Activated CD4-positive, alpha-beta T cell treated with anti-CD3 and anti-CD28 coated beads for 48 hours (primary cell): ENCODE results near the gene CAMKV.
"Not testable (repeated sequence)": the region's sequence is repeated elsewhere in the genome, so short reads cannot be mapped to it uniquely, and the experiment has no call there.

ENCODE experiments used
- DNase-seq: peaks from one replicate; pipeline ENCODE4 v3.0.0-alpha.2; 2020

Gene CAMKV

DNA sequence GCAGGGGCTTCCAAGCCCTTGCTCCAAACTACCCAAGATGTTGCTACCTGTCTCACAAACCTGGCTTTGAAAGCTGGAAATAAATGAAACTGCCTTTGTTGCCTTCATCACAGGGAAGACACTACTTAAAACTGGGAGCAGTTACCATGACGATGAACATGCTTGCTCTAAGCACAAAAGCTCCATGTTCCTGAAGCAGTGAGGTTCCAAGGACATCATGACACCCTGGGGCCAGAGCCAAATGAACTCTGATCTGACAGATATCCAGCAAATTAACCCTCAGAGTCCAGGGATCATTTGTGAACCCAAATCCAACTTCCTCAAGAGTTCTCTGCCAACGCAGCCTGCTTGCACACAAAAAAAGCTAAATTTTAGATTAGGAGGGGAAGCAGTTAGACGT lies 24.0 kb downstream of the CAMKV start:
- DNase-seq = no peak

DNA sequence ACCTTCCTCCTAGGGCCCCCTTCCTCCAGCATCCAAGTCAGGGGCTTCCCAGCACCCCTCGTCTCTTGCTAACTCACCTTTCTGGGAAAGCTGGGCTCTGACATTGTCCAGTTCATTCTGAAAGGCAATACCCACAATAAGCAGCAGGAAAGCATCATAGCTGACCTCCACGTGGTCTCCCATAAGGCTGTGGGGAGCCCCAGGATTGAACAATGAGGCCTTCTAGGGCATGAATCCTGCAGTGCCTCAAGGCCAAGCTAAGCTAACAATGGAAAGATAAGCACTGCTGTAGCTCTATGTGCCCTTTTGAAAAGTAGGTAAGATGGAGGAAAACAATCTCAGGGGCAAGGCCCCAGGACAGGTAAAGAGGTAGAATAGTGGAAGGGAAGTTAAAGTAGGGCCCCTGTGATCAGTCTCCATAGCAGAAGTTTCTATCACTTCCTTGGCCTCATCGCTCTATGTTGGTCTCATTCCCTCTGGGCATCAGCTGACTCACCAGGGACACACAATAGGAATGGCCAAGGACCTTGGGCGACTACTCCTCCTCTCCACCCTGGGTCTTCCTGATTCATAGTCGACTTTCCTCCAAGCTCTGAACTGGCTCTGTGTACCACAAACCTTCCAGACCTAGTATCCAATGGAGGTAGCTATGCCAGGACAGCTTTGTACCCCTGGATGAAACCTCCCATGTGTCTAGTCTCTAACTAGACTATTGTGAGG lies 25.1 kb downstream of the CAMKV start:
- DNase-seq = no peak

DNA sequence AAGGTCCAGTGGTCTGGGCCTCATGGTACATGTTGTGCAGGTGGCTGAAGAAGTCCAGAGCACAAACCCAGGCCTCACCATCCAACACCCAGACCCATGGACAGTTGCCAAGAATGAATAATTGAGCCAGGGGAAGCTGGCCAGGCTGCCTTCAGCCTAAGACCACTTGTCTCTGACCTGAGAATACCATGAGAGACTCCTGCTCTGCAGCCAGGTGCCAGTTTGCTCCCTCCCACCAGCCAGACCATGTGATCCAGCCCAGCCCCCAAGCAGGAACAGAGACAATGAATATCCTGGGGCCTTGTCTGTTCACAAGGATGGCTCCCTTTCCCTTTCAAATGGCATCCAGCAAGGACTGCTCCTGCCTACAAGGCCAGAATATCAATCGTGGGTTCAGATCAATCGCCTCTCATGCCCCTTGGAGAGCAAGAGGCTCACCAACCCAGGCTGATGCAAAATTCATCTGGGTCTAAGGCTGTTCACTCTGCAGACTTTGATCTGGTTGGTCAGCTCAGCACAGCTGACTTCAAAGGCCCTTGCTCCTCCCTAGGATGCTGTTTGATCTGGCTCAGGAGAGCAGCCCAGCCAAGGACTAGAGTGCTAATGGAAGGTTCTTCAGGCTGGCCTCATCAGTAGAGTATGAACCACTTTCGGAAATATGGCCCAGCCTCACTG lies 26.7 kb downstream of the CAMKV start:
- no peak for DNase-seq

DNA sequence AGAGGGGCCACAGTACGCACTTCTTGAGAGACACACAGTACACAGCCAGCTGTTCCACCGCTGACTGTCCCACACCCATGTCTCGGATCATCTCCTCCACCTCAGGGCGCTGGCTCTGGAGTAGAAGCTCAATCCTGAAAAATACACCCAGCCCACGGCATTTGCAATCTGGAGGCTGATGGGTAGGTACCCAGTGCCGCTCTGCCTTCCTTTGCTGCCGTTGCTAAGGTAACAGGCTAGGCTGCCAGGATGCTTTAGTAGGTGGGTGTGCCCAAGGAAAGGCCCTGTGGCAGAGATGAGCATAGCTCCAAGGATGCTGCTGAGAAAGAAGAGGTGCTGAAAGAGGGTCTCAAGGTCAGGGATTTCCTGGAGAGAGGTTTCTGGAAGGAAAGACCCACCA lies 27.9 kb downstream of the CAMKV start:
- DNase-seq = no peak

DNA sequence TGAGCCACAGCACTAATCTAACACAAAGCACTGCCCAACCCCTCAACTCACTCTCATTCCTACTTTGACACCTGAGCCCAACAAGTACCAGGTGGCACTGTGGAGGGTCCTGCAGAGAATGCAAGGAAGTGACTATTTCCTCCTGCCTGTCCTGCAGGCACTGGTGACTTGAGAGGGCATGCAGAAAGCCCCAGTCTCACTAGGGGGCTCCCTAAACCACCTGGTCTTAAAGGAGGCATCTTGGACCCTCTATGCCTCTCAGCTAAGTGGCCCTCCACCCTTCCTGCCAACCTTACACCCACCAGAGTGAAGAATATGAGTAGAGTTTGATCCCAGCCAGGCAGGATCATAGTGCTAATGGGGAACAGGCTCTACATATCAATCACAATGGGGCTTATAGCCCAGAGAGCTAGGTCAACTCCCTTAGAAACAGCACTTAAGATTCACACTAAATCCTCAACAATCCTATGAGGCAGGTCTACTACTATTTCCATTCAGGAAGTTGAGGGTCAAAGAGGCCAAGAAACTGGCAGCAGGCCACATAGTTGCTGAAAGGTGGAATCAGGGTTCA lies 28.5 kb downstream of the CAMKV start:
- DNase-seq = no peak

DNA sequence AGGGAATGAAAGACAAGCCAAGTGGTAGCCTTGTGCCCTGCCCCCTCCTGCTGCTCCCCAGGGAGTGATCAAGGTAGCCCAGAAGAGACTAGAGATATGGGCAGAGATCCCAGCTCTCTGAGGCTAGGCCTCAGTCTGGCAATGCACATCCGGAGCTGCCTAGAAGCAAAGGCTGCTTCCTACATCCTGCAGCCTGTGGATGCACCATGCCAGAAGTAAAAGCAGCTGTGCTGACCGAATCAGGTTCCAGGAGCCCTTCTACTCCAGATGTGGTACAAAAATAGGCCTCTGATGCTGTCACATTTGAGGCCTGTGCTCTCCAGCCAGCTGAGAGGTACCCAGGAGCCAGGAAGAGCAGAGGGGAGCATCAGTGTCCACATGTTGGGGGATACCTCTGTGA lies 29.3 kb downstream of the CAMKV start:
- DNase-seq = no peak

DNA sequence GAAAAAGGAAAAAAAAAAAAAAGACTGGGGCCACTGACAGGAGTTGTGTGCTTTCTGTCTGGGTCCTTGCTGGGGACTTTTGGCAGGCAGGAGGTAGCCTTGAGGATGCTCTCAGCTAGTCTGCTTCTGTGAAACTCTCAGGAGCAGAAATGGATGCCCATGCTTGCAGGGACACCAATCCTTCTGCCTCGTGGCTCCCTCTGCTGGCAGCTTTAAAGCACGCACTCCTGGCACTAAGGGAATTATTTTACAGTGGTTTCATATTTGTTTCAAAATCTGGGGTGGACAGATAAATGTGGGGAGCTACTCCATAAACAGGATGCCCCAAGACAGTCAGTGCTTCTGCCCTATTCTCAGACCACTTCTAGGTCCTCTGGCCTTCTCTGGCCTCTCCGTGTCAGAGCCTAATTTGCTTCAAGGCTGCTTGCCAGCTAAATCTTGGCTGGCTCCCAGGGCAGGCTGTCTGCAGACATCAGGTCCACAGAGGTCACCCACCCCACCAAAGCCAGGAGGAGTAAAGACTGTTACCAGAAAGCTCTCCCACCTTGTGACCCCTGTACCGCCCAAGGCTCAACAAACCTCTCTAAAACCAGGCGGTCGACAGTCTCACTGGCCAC lies 30.4 kb downstream of the CAMKV start:
- DNase-seq = peak; percentile 84

DNA sequence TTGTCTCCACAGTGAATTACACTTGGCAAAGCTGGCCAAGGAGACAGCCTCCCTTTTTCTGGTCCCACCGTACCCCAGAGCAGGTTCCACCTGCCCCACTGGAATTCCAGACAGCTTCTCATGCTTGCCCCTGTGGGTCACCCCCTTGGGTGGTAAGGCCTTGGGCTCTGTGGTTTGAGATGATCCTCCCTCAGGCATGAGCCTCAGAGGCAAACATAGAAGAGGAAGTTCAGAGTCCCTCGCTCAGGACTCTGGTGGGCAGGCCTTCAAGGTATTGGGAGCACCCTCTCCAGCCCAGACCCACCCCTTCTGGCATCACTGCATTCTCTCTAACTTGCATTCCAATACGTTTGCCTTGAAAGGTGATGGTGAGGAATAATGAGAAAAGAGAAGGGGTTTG lies 38.4 kb downstream of the CAMKV start:
- no peak for DNase-seq

DNA sequence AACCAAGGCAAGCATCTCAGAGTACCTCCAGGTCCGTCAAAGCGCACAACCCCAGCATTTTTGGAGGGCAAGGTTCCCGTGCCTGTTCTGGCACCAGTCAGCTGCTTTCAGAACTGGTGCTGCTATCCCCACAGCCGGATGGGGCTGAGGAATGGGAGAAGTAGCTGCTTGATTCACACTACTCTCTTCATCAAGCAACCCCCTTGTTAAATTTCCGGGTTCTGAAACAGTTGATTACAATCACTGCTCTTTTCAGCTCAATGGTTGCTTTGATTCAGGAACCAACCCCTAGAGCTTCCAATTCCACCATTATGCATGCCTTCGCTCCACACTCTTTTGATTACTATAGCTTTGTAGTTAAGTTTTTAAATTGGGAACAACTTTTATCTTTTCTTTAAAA lies 43.7 kb downstream of the CAMKV start:
- no peak for DNase-seq

DNA sequence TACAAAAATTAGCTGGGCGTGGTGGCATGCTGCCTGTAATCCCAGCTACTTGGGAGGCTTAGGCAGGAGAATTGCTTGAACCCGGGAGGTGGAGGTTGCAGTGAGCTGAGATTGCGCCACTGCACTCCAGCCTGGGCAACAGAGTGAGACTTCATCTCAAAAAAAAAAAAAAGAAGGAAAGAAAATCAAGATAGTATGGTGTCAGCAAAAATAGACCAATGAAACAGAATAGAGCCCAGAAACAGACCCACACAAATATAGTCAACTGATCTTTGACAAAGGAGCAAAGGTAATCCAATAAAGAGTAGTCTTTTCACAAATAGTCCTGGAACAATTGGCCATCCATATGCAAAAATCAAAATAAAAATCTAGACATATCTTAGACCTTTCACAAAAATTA lies 46.6 kb downstream of the CAMKV start:
- not testable (repeated sequence) for DNase-seq

DNA sequence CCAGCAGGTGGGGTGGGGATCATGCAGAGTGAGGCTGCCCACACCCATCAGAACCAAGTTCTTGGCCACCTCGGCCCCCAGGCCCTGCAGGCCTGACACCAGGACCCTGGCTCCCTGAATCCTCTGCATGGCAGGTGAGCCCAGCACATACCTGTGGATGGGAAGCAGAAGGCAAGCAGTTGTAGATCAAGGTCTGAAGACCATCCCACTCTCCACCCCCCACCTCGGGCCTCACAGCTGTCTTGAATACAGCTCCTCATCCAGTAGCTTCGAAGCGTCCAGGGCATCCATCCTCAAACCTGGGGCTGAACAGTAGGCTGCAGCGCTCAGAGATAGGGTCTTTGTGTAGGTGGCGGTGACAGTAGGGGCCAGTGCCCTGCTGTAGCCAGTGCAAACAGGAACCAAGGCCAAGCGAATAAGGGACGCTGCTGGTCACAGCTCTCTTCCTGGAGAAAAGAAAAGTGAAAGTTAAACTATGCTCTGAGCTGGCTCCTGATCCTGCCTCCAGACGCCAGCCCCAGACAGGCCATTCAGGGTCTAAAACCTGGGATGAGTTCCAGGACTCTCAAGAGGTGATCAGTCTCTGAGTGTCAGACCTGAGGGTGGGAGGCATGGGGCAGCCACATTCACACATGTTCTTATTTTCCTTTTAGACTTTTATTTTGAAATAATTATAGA lies 56.1 kb downstream of the CAMKV start, which contains the start of gene UBA7:
TSS of gene UBA7 (minus strand) at position 457 of the 678 bp plus-strand sequence. CDS start at position 291, 166 bp downstream.
- DNase-seq = peak; percentile 41

DNA sequence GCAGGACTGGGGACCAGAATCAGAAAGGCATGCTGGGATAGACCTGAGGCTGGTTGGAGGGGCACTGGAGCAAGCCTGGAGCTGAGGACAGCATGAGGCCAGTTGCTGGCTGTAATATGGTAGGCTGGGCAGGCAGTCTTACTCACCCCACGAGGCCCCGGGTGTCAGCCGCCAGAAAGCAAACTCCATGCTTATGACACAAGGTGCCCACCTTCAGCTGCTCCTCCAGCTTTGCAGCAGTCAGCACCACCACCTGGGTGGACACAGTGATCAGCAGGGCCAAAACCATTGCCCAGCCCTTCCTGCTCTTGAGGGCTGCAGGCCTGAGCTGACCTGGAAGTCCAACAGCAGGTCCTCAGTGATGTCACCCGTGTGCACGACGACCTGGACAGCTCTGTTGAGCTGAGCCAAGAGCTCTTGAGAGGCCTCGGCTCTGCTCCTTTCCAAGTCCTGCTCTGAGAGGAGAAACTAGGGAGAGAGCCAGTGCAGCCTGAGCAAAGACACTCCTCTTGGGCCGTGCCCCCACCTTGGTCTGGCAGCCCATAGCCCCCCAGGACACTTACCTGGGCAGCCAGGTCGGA lies 56.7 kb downstream of the CAMKV start:
- no peak for DNase-seq
